GM12872 (cell line): ENCODE results near the gene PDE5A.

Experiments
- CTCF ChIP-seq: IDR thresholded peaks from 3 replicates; pipeline ENCODE4 v1.5.1; 2011; ENCODE audit warnings: low read depth, mild to moderate bottlenecking, low read length, moderate library complexity; ENCODE audit not compliant: insufficient read depth

PDE5A gene

DNA sequence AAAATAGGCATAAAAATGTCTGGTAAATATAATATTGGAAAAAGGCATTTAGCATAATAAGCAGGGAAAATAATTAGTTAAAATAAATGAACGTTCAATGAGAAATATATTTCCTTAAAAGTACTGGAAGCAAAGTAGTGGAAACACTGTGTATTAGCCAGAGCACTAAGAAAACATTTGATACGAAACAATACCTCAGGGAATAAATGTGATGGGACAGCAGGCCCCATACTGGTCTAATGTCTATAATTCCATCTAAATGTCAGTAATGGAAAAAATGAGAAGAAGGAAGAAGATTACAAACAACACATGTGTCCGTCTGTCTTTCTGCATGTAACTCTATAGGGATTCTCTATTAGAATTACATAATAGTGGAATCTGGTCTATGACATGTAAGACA, 79.0 kb downstream of the PDE5A start:
- no peak for TF ChIP-seq CTCF

DNA sequence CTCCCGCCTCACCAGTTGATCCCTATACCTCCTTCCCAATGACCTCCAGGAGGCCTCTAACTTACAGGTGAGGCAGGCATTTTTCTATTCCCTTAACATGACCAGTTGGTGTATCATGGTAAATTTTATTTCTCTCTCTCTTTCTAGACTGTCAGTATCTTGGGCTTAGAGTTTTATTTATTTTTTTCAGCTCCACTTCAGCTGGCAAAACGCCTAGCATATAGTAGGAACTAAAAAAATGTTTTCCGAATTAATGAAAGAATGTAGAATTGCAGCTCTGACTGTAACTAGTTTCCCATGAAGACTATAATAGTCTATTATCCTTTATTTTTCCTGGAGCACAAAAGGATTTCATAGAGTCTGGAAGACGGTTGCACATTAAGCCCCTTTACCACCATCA, 84.8 kb downstream of the PDE5A start:
- no peak for TF ChIP-seq CTCF

- TF ChIP-seq CTCF = no peak
These were observed 85.4 kb downstream of the PDE5A start for GRCh38 chr4:119543187-119543586.

- no peak for TF ChIP-seq CTCF
These were observed 88.4 kb downstream of the PDE5A start for GRCh38 chr4:119540249-119540648.

GRCh38 chr4:119537586-119537985, 91.0 kb downstream of the PDE5A start:
- no peak for TF ChIP-seq CTCF

GRCh38 chr4:119536572-119537528, 91.8 kb downstream of the PDE5A start:
- TF ChIP-seq CTCF = no peak

DNA sequence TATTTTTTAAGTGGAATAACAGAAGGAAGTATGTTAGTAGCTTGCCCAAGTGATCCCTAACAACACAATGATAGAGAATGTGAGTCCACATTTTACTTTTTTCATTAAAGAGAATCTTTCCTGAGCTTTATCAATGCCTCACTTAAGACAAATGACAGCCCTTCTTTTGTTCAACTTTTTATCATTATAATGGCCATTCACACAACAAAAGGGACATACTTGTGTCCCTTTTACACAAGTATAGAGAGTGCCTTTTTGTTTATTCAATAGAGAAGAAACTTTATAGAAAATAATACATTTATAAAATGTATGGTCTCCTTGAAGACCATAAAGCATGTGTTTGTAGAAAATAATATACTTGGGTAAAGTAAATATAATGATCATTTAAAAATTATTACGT, 96.3 kb downstream of the PDE5A start:
- TF ChIP-seq CTCF = no peak
